ENCODE measurements around the gene CYLD. TPM values are rescaled to one million over a fixed set of nuclear protein-coding genes. Genes with fewer than 3 reads are reported as not detected.

The CYLD gene
- total and polyA plus RNA-seq, 2 donors (not counting 3 experiments of a cell fraction or from before 2014, with no cell fraction given): 7.4 to 21.5 TPM

GRCh38 chr16:50835358-50836060 is 93.6 kb downstream of the CYLD start:
- Histone ChIP-seq H3K4me2 (ENCODE audit: insufficient read depth, low read length) (no peak overlapping the region), H3K27ac (ENCODE audit: insufficient read depth, low read depth, low read length) (no peak overlapping the region), H3K36me3 (ENCODE audit: control insufficient read depth in 2 of 2, extremely low read depth in 1 of 2, insufficient read depth in 2 of 2, low read length in 2 of 2) (no peaks in the 10 kb centered on the region), H3K27me3 (ENCODE audit: control insufficient read depth in 2 of 2, insufficient read depth in 2 of 2, low read length in 2 of 2) (no peaks in the 10 kb centered on the region), H3K79me2 (ENCODE audit: control insufficient read depth, insufficient read depth, low read length) (no peaks in the 10 kb centered on the region), H2AFZ (ENCODE audit: low read depth, low read length) (no peak overlapping the region), H3K4me1 (ENCODE audit: control insufficient read depth, extremely low read depth, insufficient read depth, low read length) (no peaks in the 10 kb centered on the region), H3K9me1 (replicated peaks; ENCODE audit: control insufficient read depth, extremely low read depth, insufficient read depth, low read length) (no peaks in the 10 kb centered on the region), H3K9me3 (replicated peaks; ENCODE audit: control insufficient read depth, insufficient read depth, low read length) (no peaks in the 10 kb centered on the region), H4K20me1 (replicated peaks; ENCODE audit: control insufficient read depth, extremely low read depth, insufficient read depth, low read length) (no peaks in the 10 kb centered on the region), H3K4me3 (replicated peaks in 1 of 3; ENCODE audit: insufficient read depth in 1 of 3, low read depth in 1 of 3, low read length in 3 of 3) (no peak overlapping the region), H3K9ac (replicated peaks; ENCODE audit: extremely low read depth, insufficient read depth, low read length) (no peak overlapping the region)
- intact Hi-C loops (cut with micrococcal nuclease): no loop called here
- DNase-seq (ENCODE audit: low read depth, low spot score) (no peak), FAIRE-seq (no peak)
- dilution Hi-C loops (cut with MboI; ENCODE audit: extremely low pct_ligation_motif_present, low sequenced_read_pairs): no loop called here
- POLR2A ChIA-PET: no interaction called here
- no peak for TF ChIP-seq GATA2 (IDR thresholded peaks at IDR 0.05; ENCODE audit: insufficient read depth, insufficient read length, low read depth, low read length)
- no peak for TF ChIP-seq POLR2AphosphoS5 (IDR thresholded peaks at IDR 0.05; ENCODE audit: insufficient read depth, low read depth, low read length)
- no peak for TF ChIP-seq MAX (IDR thresholded peaks at IDR 0.05; ENCODE audit: insufficient read depth, insufficient read length)
- no peak for TF ChIP-seq MYC (IDR thresholded peaks at IDR 0.05; ENCODE audit: low read depth, low read length)
- TF ChIP-seq POLR2A (IDR thresholded peaks at IDR 0.05; ENCODE audit: low read depth, low read length): no peak
- no peak for TF ChIP-seq FOS (IDR thresholded peaks at IDR 0.05; ENCODE audit: borderline replicate concordance, insufficient read depth, low read length)
- no TSS peak for BruUV-seq (replicated peaks)
- CTCF ChIA-PET: interaction anchor here (1.0 to 2.0 kb wide), 2 partner anchors 29 kb away, joined by 3 to 6 read pairs; no protein-coding TSS in a partner anchor

- Histone ChIP-seq H3K27ac (ENCODE audit: insufficient read depth, low read depth, low read length) (no peak overlapping the region), H4K20me1 (replicated peaks; ENCODE audit: control insufficient read depth, extremely low read depth, insufficient read depth, low read length) (no peaks in the 10 kb centered on the region), H3K36me3 (ENCODE audit: control insufficient read depth in 2 of 2, extremely low read depth in 1 of 2, insufficient read depth in 2 of 2, low read length in 2 of 2) (no peaks in the 10 kb centered on the region), H3K9me3 (replicated peaks; ENCODE audit: control insufficient read depth, insufficient read depth, low read length) (no peaks in the 10 kb centered on the region), H3K27me3 (ENCODE audit: control insufficient read depth in 2 of 2, insufficient read depth in 2 of 2, low read length in 2 of 2) (peaks cover 0 to 3% of the 10 kb centered on the region in 2 experiments), H3K79me2 (ENCODE audit: control insufficient read depth, insufficient read depth, low read length) (no peaks in the 10 kb centered on the region), H3K9ac (replicated peaks; ENCODE audit: extremely low read depth, insufficient read depth, low read length) (no peak overlapping the region), H3K4me1 (ENCODE audit: control insufficient read depth, extremely low read depth, insufficient read depth, low read length) (no peaks in the 10 kb centered on the region), H3K9me1 (replicated peaks; ENCODE audit: control insufficient read depth, extremely low read depth, insufficient read depth, low read length) (no peaks in the 10 kb centered on the region), H3K4me2 (ENCODE audit: insufficient read depth, low read length) (no peak overlapping the region), H2AFZ (ENCODE audit: low read depth, low read length) (no peak overlapping the region), H3K4me3 (replicated peaks in 1 of 3; ENCODE audit: insufficient read depth in 1 of 3, low read depth in 1 of 3, low read length in 3 of 3) (no peak overlapping the region)
- dilution Hi-C loops (cut with MboI; ENCODE audit: extremely low pct_ligation_motif_present, low sequenced_read_pairs): no loop called here
- FAIRE-seq: no peak
- CTCF ChIA-PET: interaction anchor here (1.0 kb wide), 1 partner anchor 30 kb away, joined by 3 read pairs; no protein-coding TSS in a partner anchor
- TF ChIP-seq MAX (IDR thresholded peaks at IDR 0.05; ENCODE audit: insufficient read depth, insufficient read length): no peak
- TF ChIP-seq MYC (IDR thresholded peaks at IDR 0.05; ENCODE audit: low read depth, low read length): no peak
- TF ChIP-seq GATA2 (IDR thresholded peaks at IDR 0.05; ENCODE audit: insufficient read depth, insufficient read length, low read depth, low read length): no peak
- no peak for TF ChIP-seq POLR2A (IDR thresholded peaks at IDR 0.05; ENCODE audit: low read depth, low read length)
- no peak for TF ChIP-seq JUN (IDR thresholded peaks at IDR 0.05; ENCODE audit: borderline replicate concordance, insufficient read depth, insufficient read length, low read depth)
- TF ChIP-seq FOS (IDR thresholded peaks at IDR 0.05; ENCODE audit: borderline replicate concordance, insufficient read depth, low read length): no peak
- TF ChIP-seq POLR2AphosphoS5 (IDR thresholded peaks at IDR 0.05; ENCODE audit: insufficient read depth, low read depth, low read length): no peak
- no peak for TF ChIP-seq CTCF (IDR thresholded peaks at IDR 0.05; ENCODE audit: extremely low read depth in 1 of 2, insufficient read depth in 1 of 2, low read depth in 1 of 2, low read length in 2 of 2)
- no peak for TF ChIP-seq EZH2 (IDR thresholded peaks at IDR 0.05; ENCODE audit: borderline replicate concordance, low read depth, low read length, severe bottlenecking)
- no peak for DNase-seq (ENCODE audit: low read depth, low spot score)
- intact Hi-C loops (cut with micrococcal nuclease): no loop called here
- POLR2A ChIA-PET: no interaction called here
- no TSS peak for BruUV-seq (replicated peaks)
These were observed 94.3 kb downstream of the CYLD start for GRCh38 chr16:50836121-50836621.

Data from endothelial cell of umbilical vein (primary cell).